Measurements from ENCODE around the gene CD9.

The CD9 gene

DNA sequence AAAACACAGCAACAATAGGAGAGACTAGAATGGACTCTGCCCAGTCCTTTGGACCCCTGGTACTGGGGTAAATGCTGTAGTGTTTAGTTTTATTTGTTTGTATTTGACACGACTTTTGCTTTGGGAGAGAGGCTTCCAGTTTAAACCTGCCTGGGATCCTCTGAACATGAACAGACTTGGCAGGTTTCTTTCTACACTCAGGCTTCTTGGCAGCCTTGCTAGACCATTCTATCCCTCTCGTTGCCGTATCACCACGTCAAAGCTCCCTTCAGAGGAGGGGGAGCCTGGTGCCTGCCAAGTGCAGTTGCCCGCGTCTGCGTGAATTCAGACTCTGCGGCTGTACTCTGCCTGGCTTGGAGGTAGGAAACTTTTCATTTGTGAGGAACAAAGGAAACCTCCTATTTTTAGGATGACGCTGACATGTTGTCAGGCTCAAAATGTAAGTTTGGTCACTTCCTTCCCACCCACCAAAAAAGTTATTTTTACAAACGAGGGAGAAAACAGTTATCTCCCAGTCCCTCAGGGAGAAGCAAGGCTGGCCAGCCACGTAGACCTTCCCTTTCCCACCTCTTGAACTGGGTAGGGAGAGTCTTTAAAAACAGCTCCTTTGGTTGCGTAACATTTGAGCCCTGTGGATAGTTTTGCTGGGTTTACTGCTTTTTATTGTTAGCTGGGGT lies 25.9 kb downstream of the CD9 start:
- H3K27ac ChIP-seq (ENCODE audit: low read depth, low read length, poor library complexity, severe bottlenecking), result peak overlapping the region; percentile 34
- no peak overlapping the region for H2AFZ ChIP-seq (ENCODE audit: low read length)
- no peak overlapping the region for H3K9ac ChIP-seq (ENCODE audit: low read length)
- no peaks in the 10 kb centered on the region for H3K27me3 ChIP-seq (ENCODE audit: insufficient read depth, low read length)
- H3F3A ChIP-seq (ENCODE audit: insufficient read depth, low read length), result no peaks in the 10 kb centered on the region
- H3K4me1 ChIP-seq (ENCODE audit: insufficient read depth, low read length, severe bottlenecking), result peaks cover 85% of the 10 kb centered on the region
- no peaks in the 10 kb centered on the region for H3K9me3 ChIP-seq (ENCODE audit: low read length)
- no peaks in the 10 kb centered on the region for H3K9me2 ChIP-seq (ENCODE audit: low read depth, low read length)
- H3K4me2 ChIP-seq (ENCODE audit: low read length), result no peak overlapping the region
- TF ChIP-seq EZH2 (IDR thresholded peaks at IDR 0.05; ENCODE audit: borderline replicate concordance, low read length), result no peak
- TF ChIP-seq, protein P1, sequence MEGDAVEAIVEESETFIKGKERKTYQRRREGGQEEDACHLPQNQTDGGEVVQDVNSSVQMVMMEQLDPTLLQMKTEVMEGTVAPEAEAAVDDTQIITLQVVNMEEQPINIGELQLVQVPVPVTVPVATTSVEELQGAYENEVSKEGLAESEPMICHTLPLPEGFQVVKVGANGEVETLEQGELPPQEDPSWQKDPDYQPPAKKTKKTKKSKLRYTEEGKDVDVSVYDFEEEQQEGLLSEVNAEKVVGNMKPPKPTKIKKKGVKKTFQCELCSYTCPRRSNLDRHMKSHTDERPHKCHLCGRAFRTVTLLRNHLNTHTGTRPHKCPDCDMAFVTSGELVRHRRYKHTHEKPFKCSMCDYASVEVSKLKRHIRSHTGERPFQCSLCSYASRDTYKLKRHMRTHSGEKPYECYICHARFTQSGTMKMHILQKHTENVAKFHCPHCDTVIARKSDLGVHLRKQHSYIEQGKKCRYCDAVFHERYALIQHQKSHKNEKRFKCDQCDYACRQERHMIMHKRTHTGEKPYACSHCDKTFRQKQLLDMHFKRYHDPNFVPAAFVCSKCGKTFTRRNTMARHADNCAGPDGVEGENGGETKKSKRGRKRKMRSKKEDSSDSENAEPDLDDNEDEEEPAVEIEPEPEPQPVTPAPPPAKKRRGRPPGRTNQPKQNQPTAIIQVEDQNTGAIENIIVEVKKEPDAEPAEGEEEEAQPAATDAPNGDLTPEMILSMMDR (IDR thresholded peaks at IDR 0.05; ENCODE audit: low read length), result no peak
- H3K79me2 ChIP-seq (ENCODE audit: insufficient read depth, low read length), result no peaks in the 10 kb centered on the region
- no peaks in the 10 kb centered on the region for H4K20me1 ChIP-seq (ENCODE audit: insufficient read depth, low read length)
- H3K36me3 ChIP-seq (ENCODE audit: insufficient read depth, low read length), result peaks cover 16% of the 10 kb centered on the region; the same call in 1 of the 2 replicates
- no peak overlapping the region for H3K4me3 ChIP-seq (ENCODE audit: low read depth, low read length, poor library complexity, severe bottlenecking)

DNA sequence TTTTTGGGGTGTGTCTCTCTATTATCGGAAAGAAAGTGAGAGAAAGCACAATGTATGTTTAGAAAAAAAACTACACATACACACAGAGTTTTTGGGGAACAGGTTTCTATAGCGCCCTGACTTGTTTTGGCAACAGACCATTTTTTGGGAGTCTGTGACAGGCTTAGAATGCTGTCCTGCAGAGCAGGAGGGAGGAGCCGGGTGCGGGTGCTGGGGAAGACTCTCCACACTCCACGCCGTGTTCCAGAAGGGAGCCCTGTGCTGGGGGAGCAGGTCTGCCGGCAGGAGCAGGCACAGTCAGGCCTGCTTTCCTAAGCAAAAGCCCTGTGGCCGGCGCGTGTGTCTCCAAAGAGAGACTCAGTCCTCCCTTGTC lies 26.5 kb downstream of the CD9 start:
- no peaks in the 10 kb centered on the region for H3K79me2 ChIP-seq (ENCODE audit: insufficient read depth, low read length)
- peaks cover 85% of the 10 kb centered on the region for H3K4me1 ChIP-seq (ENCODE audit: insufficient read depth, low read length, severe bottlenecking)

DNA sequence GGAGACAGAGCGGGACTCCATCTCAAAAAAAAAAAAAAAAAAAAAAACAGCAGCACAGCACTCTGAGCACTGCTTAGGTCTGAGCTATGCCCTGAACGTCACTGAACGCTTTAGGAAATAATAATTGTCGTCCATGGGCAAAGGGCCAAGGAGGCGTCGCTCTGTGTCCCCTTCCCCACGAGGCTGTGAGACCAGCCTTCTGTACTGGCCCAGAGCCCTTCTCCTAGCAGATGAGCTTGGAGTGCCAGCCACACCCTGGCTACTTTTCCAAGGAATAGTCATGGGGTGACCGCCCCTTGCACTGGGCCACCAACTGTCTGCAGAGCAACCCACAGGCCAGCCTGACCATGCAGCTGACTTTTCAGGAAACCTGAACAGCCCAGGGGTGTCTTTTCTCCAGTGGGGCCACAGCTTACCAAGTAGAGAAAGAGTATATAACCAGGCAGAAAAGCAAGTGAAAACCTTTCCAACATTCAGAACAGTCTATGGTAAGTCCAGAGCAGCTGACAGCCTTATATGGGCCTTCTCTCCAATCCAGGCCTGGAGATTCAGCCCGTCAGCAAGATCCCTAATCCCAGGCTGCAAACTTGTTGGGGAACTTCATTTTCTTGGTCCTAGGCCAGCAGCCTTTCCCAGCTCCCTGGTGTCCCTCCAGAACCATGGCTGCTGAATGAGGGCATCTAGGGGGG lies 28.5 kb downstream of the CD9 start:
- Histone ChIP-seq H3K27me3 (ENCODE audit: insufficient read depth, low read length) (no peaks in the 10 kb centered on the region), H3K79me2 (ENCODE audit: insufficient read depth, low read length) (no peaks in the 10 kb centered on the region), H3K9me3 (ENCODE audit: low read length) (no peaks in the 10 kb centered on the region), H2AFZ (ENCODE audit: low read length) (no peak overlapping the region), H3K4me3 (ENCODE audit: low read depth, low read length, poor library complexity, severe bottlenecking) (no peak overlapping the region), H3K9ac (ENCODE audit: low read length) (no peak overlapping the region; the same call in 1 of the 2 replicates), H3F3A (ENCODE audit: insufficient read depth, low read length) (no peaks in the 10 kb centered on the region), H4K20me1 (ENCODE audit: insufficient read depth, low read length) (no peaks in the 10 kb centered on the region), H3K27ac (ENCODE audit: low read depth, low read length, poor library complexity, severe bottlenecking) (peak overlapping the region; percentile 84), H3K9me2 (ENCODE audit: low read depth, low read length) (no peaks in the 10 kb centered on the region), H3K4me2 (ENCODE audit: low read length) (no peak overlapping the region), H3K36me3 (ENCODE audit: insufficient read depth, low read length) (peaks cover 26% of the 10 kb centered on the region; the same call in 1 of the 2 replicates), H3K4me1 (ENCODE audit: insufficient read depth, low read length, severe bottlenecking) (peaks cover 82% of the 10 kb centered on the region)
- TF ChIP-seq, protein P1 (IDR thresholded peaks at IDR 0.05; ENCODE audit: low read length), result no peak
- TF ChIP-seq EZH2 (IDR thresholded peaks at IDR 0.05; ENCODE audit: borderline replicate concordance, low read length), result no peak

More for the DNA sequence above, 26.5 kb downstream of the CD9 start:
- Histone ChIP-seq H3K27ac (ENCODE audit: low read depth, low read length, poor library complexity, severe bottlenecking) (peak overlapping the region; percentile 34), H2AFZ (ENCODE audit: low read length) (no peak overlapping the region), H3K36me3 (ENCODE audit: insufficient read depth, low read length) (peaks cover 16% of the 10 kb centered on the region; the same call in 1 of the 2 replicates), H3K9me3 (ENCODE audit: low read length) (no peaks in the 10 kb centered on the region), H3F3A (ENCODE audit: insufficient read depth, low read length) (no peaks in the 10 kb centered on the region), H3K4me2 (ENCODE audit: low read length) (no peak overlapping the region), H4K20me1 (ENCODE audit: insufficient read depth, low read length) (no peaks in the 10 kb centered on the region), H3K4me3 (ENCODE audit: low read depth, low read length, poor library complexity, severe bottlenecking) (no peak overlapping the region), H3K27me3 (ENCODE audit: insufficient read depth, low read length) (no peaks in the 10 kb centered on the region), H3K9ac (ENCODE audit: low read length) (no peak overlapping the region), H3K9me2 (ENCODE audit: low read depth, low read length) (no peaks in the 10 kb centered on the region)
- no peak for TF ChIP-seq EZH2 (IDR thresholded peaks at IDR 0.05; ENCODE audit: borderline replicate concordance, low read length)
- TF ChIP-seq, protein P1 (IDR thresholded peaks at IDR 0.05; ENCODE audit: low read length), result no peak

Data from OCI-LY1 (cell line).